Measurements from ENCODE around the gene TOMM70. TPM values are rescaled to one million over a fixed set of nuclear protein-coding genes. Genes with fewer than 3 reads are reported as not detected.

The TOMM70 gene
- polyA plus RNA-seq, 3 donors, result 4.9 to 6.3 (median 6.3) TPM

GRCh38 chr3:100386437-100387074 is 14.3 kb downstream of the TOMM70 start:
- H3K4me1 Mint-ChIP-seq, result no peaks in the 10 kb centered on the region
- no peak overlapping the region for H3K4me2 ChIP-seq (replicated peaks; ENCODE audit: extremely low read depth, low read length, poor library complexity, severe bottlenecking)

More at GRCh38 chr3:100386437-100387074, 14.3 kb downstream of the TOMM70 start:
- H3K9me3 Mint-ChIP-seq, result peaks cover 5 to 12% (median 7%) of the 10 kb centered on the region in 7 donors
- TF ChIP-seq CTCF (IDR thresholded peaks at IDR 0.05), result no peak
- Histone ChIP-seq H3K36me3 (replicated peaks in 1 of 2; ENCODE audit: control insufficient read depth in 1 of 2, insufficient read depth in 2 of 2, low read length in 2 of 2) (peaks cover 44 to 74% of the 10 kb centered on the region in 2 donors), H4K20me1 (ENCODE audit: insufficient read depth, low read length) (peaks cover 27% of the 10 kb centered on the region), H3K79me2 (ENCODE audit: insufficient read depth, low read length) (peaks cover 52% of the 10 kb centered on the region), H3K27me3 (ENCODE audit: control insufficient read depth in 2 of 2, insufficient read depth in 2 of 2, low read length in 2 of 2) (no peaks in the 10 kb centered on the region), H2AFZ (ENCODE audit: insufficient read depth, low read depth, low read length, poor library complexity, severe bottlenecking) (no peak overlapping the region), H3K4me1 (ENCODE audit: control insufficient read depth in 1 of 2, insufficient read depth in 2 of 2, low read length in 2 of 2) (no peaks in the 10 kb centered on the region), H3K27ac (ENCODE audit: low read depth in 1 of 2, low read length in 2 of 2) (no peak overlapping the region), H3K9ac (ENCODE audit: insufficient read depth, low read length, poor library complexity, severe bottlenecking) (no peak overlapping the region), H3K9me3 (replicated peaks in 1 of 2; ENCODE audit: control insufficient read depth in 1 of 2, insufficient read depth in 1 of 2, low read length in 2 of 2) (peaks cover 5 to 7% of the 10 kb centered on the region in 2 donors), H3K4me3 (replicated peaks in 1 of 3; ENCODE audit: low read depth in 2 of 3, low read length in 3 of 3) (no peak overlapping the region)
- no peaks in the 10 kb centered on the region for H3K27me3 Mint-ChIP-seq (ENCODE audit: low read depth in 3 of 3)
- peak overlapping the region in 1 of 7 donors; percentile 33 for H3K27ac Mint-ChIP-seq
- no peak for DNase-seq
- intact Hi-C loops (cut with micrococcal nuclease), result no loop called here
- H3K36me3 Mint-ChIP-seq, result peaks cover 30 to 65% of the 10 kb centered on the region in 2 donors
- H3K4me3 Mint-ChIP-seq, result no peak overlapping the region
